SK-N-SH (cell line): Measurements from ENCODE around the gene NHSL1. TPM values are rescaled to one million over a fixed set of nuclear protein-coding genes. Genes with fewer than 3 reads are reported as not detected.

Experiments
- CTCF ChIA-PET: fragments of 300-600, 350-600 bp; formaldehyde crosslinking; extraction: SDS; loops from one replicate; lab custom pipeline; 2021; lab: Yijun Ruan, JAX
- POLR2A ChIA-PET: fragments of 350-600 bp; sonication (Branson Sonifier 250); formaldehyde crosslinking; extraction: SDS; loops from one replicate; lab custom pipeline; 2020; ENCODE audit warnings: antibody characterized with exemption, inconsistent platforms; lab: Yijun Ruan, JAX
- DNase-seq: peaks from one replicate; pipeline ENCODE4 v3.0.0; 2012
- H2AFZ ChIP-seq: fragments of 200-600 bp; sonication (generic); 2 replicates; pipeline ENCODE4 v1.8.1; 2016; ENCODE audit warnings: antibody characterized with exemption, mild to moderate bottlenecking, low read depth
- H3F3A ChIP-seq: fragments of 200-600 bp; sonication (generic); replicated peaks from 2 replicates; pipeline ENCODE3; 2016; ENCODE audit warnings: antibody characterized with exemption, mild to moderate bottlenecking; ENCODE audit not compliant: insufficient read depth
- H3K27ac ChIP-seq, 2 experiments: fragments of 200-500 bp in 1 of 2; fragments of 200-600 bp in 1 of 2; sonication (Bioruptor generic) in 1 of 2; sonication (generic), shearing (Covaris generic) in 1 of 2; 2 replicates each; pipeline versions ENCODE4 v1.5.1 to v1.6.1; 2014 to 2016; ENCODE audit warnings: low read depth in 2 of 2, inconsistent platforms in 1 of 2, low read length in 1 of 2, mild to moderate bottlenecking in 1 of 2, mixed read lengths in 1 of 2
- H3K27me3 ChIP-seq: fragments of 200-600 bp; sonication (generic), shearing (Covaris generic); 2 replicates; pipeline ENCODE4 v1.6.1; 2016; ENCODE audit warnings: mixed run types; ENCODE audit not compliant: insufficient read depth
- H3K36me3 ChIP-seq, 2 experiments: fragments of 200-500 bp in 1 of 2; fragments of 200-600 bp in 1 of 2; sonication (Bioruptor generic) in 1 of 2; sonication (generic) in 1 of 2; replicated peaks in 1 of 2; 2 replicates each; pipeline versions ENCODE3 to v1.5.1; 2014 to 2016; ENCODE audit warnings: low read length in 1 of 2, mild to moderate bottlenecking in 1 of 2; ENCODE audit not compliant: insufficient read depth in 2 of 2, control insufficient read depth in 1 of 2
- H3K4me1 ChIP-seq, 2 experiments: fragments of 200-500 bp in 1 of 2; fragments of 200-600 bp in 1 of 2; sonication (Bioruptor generic) in 1 of 2; sonication (generic), shearing (Covaris generic) in 1 of 2; 2 replicates each; pipeline versions ENCODE4 v1.5.1 to v1.6.1; 2014 to 2016; ENCODE audit warnings: low read depth in 1 of 2, low read length in 1 of 2, mixed run types in 1 of 2; ENCODE audit not compliant: insufficient read depth in 2 of 2, control insufficient read depth in 1 of 2
- H3K4me2 ChIP-seq: fragments of 200-600 bp; sonication (generic), shearing (Covaris generic); 2 replicates; pipeline ENCODE4 v1.6.1; 2017; ENCODE audit warnings: mixed run types
- H3K4me3 ChIP-seq, 2 experiments: fragments of 200-500 bp in 1 of 2; fragments of 200-600 bp in 1 of 2; sonication (Bioruptor generic) in 1 of 2; sonication (generic), shearing (Covaris generic) in 1 of 2; 2 replicates each; pipeline versions ENCODE4 v1.5.1 to v1.8.1; 2014 to 2016; ENCODE audit warnings: low read depth in 2 of 2, inconsistent platforms in 1 of 2, low read length in 1 of 2, mild to moderate bottlenecking in 1 of 2, mixed read lengths in 1 of 2, moderate library complexity in 1 of 2
- H3K79me2 ChIP-seq: fragments of 200-600 bp; sonication (generic); 2 replicates; pipeline ENCODE4 v1.8.1; 2017; ENCODE audit warnings: mild to moderate bottlenecking; ENCODE audit not compliant: insufficient read depth
- H3K9ac ChIP-seq: fragments of 200-600 bp; sonication (generic); 2 replicates; pipeline ENCODE4 v1.6.1; 2017; ENCODE audit warnings: mixed run types
- H3K9me2 ChIP-seq: fragments of 200-600 bp; sonication (generic); 2 replicates; pipeline ENCODE4 v1.6.1; 2017; ENCODE audit warnings: mixed run types
- H3K9me3 ChIP-seq: fragments of 200-600 bp; sonication (generic); 2 replicates; pipeline ENCODE4 v1.6.1; 2017; ENCODE audit warnings: mixed run types, mild to moderate bottlenecking, moderate library complexity
- H4K20me1 ChIP-seq: fragments of 200-600 bp; sonication (generic); 2 replicates; pipeline ENCODE4 v1.6.1; 2017; ENCODE audit warnings: mild to moderate bottlenecking, mixed run types; ENCODE audit not compliant: insufficient read depth
- CTCF ChIP-seq: fragments of 200-600 bp; sonication (generic); IDR thresholded peaks from 2 replicates; pipeline ENCODE4 v1.6.1; 2017; ENCODE audit warnings: antibody characterized with exemption, mild to moderate bottlenecking, moderate library complexity
- ELF1 ChIP-seq: IDR thresholded peaks from 2 replicates; pipeline ENCODE4 v1.4.0; 2012
- EP300 ChIP-seq, 2 experiments: IDR thresholded peaks; 2 replicates each; pipeline versions ENCODE4 v1.4.0 to v1.6.1; 2012; ENCODE audit warnings: borderline replicate concordance in 1 of 2, low read depth in 1 of 2, low read length in 1 of 2
- EZH2phosphoT487 ChIP-seq: fragments of 200-600 bp; sonication (generic); IDR thresholded peaks from 2 replicates; pipeline ENCODE4 v1.6.1; 2017; ENCODE audit warnings: low read depth, mixed run types, mild to moderate bottlenecking, antibody characterized with exemption, moderate library complexity, borderline replicate concordance
- FOXJ3 ChIP-seq: sonication (generic); formaldehyde crosslinking; IDR thresholded peaks from 2 replicates; pipeline ENCODE4 v1.5.1; 2020; ENCODE audit warnings: mild to moderate bottlenecking, missing genetic modification reagents
- GATA2 ChIP-seq: sonication (generic); formaldehyde crosslinking; IDR thresholded peaks from 2 replicates; pipeline ENCODE4 v1.5.0; 2020; ENCODE audit warnings: mild to moderate bottlenecking, missing genetic modification reagents
- MEF2A ChIP-seq: IDR thresholded peaks from 2 replicates; pipeline ENCODE4 v1.4.0; 2012; ENCODE audit warnings: low read depth, borderline replicate concordance
- MXI1 ChIP-seq: IDR thresholded peaks from 2 replicates; pipeline ENCODE4 v1.6.1; 2012; ENCODE audit warnings: mild to moderate bottlenecking, low read depth, low read length, improper control_type of control experiment
- PBX3 ChIP-seq: IDR thresholded peaks from 2 replicates; pipeline ENCODE4; 2012
- POLR2AphosphoS5 ChIP-seq: IDR thresholded peaks from 2 replicates; pipeline ENCODE4 v1.6.1; 2012; ENCODE audit warnings: low read depth, low read length
- RCOR1 ChIP-seq: fragments of 150-350 bp; IDR thresholded peaks from 2 replicates; pipeline ENCODE4 v1.6.1; 2017; ENCODE audit warnings: antibody characterized with exemption, low read length
- REST ChIP-seq: IDR thresholded peaks from 2 replicates; pipeline ENCODE4 v1.6.1; 2012; ENCODE audit warnings: mild to moderate bottlenecking, low read depth, low read length, moderate library complexity
- RFX5 ChIP-seq: IDR thresholded peaks from 2 replicates; pipeline ENCODE4 v1.6.1; 2012; ENCODE audit warnings: mild to moderate bottlenecking, improper control_type of control experiment, low read length
- RXRA ChIP-seq: IDR thresholded peaks from 2 replicates; pipeline ENCODE4 v1.4.0; 2012; ENCODE audit warnings: low read depth, mild to moderate bottlenecking, borderline replicate concordance
- SMC3 ChIP-seq: IDR thresholded peaks from 2 replicates; pipeline ENCODE4 v1.6.1; 2012; ENCODE audit warnings: low read depth, low read length, improper control_type of control experiment
- TEAD4 ChIP-seq: IDR thresholded peaks from 2 replicates; pipeline ENCODE4 v1.4.0; 2012; ENCODE audit warnings: mild to moderate bottlenecking, borderline replicate concordance; ENCODE audit not compliant: insufficient read depth
- WGBS: methylation state at CpG from one replicate; pipeline ENCODE4 v1.1.6; 2017; ENCODE audit warnings: low lambda C conversion rate; 5-methylcytosine and 5-hydroxymethylcytosine counted together
- polyA plus RNA-seq, 3 experiments: library from polyadenylated mRNA; depleted of rRNA; stranded (reverse); fragments of >200 nt; gene quantifications; 2 replicates each; pipeline ENCODE4 v1.2.3, GENCODE V29; 2012
- TF ChIP-seq, protein P1 (sequence below): IDR thresholded peaks from 2 replicates; pipeline ENCODE4 v1.4.0; 2012; ENCODE audit warnings: low read depth, borderline replicate concordance
- TF ChIP-seq, protein P2 (sequence below): IDR thresholded peaks from 2 replicates; pipeline ENCODE4 v1.4.0; 2012; ENCODE audit warnings: low read depth
- TF ChIP-seq, protein P3 (sequence below): fragments of 150-350 bp; IDR thresholded peaks from 2 replicates; pipeline ENCODE4 v1.6.1; 2017; ENCODE audit warnings: antibody characterized with exemption, low read length, low read depth, borderline replicate concordance

The NHSL1 gene
- polyA plus RNA-seq, 1 of the 3 experiments (the other 2 are of a cell fraction): under 0.01 TPM

GRCh38 chr6:138508676-138508988 is 9.3 kb upstream of the NHSL1 start:
- TF ChIP-seq SMC3 (no peak), MXI1 (no peak), POLR2AphosphoS5 (no peak), TEAD4 (no peak), MEF2A (no peak), PBX3 (no peak), REST (no peak), EP300 (IDR thresholded peaks at IDR 0.05; ENCODE audit: borderline replicate concordance in 1 of 2, low read depth in 1 of 2, low read length in 1 of 2) (no peak), RXRA (no peak), ELF1 (no peak), RFX5 (no peak)
- POLR2A ChIA-PET: no interaction called here

DNA sequence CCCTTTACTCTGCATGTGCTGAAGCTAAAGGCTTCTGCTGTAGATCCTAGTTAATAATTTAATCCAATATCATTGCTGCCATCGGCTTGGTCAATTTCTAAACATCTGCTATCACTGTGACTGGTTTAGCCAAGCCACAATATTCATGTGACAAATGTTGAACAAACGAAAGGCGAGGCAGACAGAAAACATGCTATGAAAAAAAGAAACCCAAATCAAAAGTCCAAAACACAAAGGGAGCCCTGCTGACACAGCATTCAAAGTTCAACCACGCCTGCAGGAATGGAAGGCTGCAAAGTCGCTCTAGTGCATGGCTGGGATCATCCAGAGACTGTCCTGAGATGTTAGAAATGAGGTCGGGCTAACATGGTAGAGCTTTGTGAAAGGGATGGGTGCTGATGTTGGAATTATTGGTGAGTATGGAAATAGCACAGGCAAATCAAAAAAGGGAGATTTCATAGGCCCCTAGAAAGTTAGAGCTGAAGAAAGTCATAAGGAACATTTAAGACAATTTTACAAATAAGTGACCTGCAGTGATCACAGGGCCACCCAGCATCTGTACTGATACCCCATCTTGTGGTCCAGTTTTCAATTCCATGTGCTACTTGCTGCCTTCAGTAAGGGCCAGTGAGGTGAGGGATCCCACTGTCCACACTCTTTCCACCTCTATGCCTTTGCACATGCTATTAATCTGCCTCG is 8.8 kb upstream of the NHSL1 start:
- no peaks in the 10 kb centered on the region for H3K9me3 ChIP-seq
- H3K27me3 ChIP-seq: peaks cover 18% of the 10 kb centered on the region
- no peak overlapping the region for H3K9ac ChIP-seq
- ChIA-PET POLR2A (no interaction called here), CTCF (interaction anchor here (1.3 to 2.5 kb wide), 4 partner anchors 12 to 394 kb away, joined by 3 to 6 read pairs (median 4); no protein-coding TSS in a partner anchor)
- no peak overlapping the region for H3K4me2 ChIP-seq
- no peak overlapping the region for H3K4me3 ChIP-seq
- H3F3A ChIP-seq: no peaks in the 10 kb centered on the region
- no peaks in the 10 kb centered on the region for H3K79me2 ChIP-seq
- H2AFZ ChIP-seq: no peak overlapping the region
- no peaks in the 10 kb centered on the region for H3K36me3 ChIP-seq
- no peak for DNase-seq
- H3K27ac ChIP-seq: no peak overlapping the region
- H4K20me1 ChIP-seq: no peaks in the 10 kb centered on the region
- no peaks in the 10 kb centered on the region for H3K9me2 ChIP-seq
- WGBS: 1% methylated on average over 7 of the region's 7 CpGs
- H3K4me1 ChIP-seq: no peaks in the 10 kb centered on the region
- TF ChIP-seq CTCF (no peak), EZH2phosphoT487 (no peak), FOXJ3 (CRISPR knock-in tag) (no peak), RCOR1 (no peak), MXI1 (no peak), GATA2 (no peak)
- TF ChIP-seq, protein P1, sequence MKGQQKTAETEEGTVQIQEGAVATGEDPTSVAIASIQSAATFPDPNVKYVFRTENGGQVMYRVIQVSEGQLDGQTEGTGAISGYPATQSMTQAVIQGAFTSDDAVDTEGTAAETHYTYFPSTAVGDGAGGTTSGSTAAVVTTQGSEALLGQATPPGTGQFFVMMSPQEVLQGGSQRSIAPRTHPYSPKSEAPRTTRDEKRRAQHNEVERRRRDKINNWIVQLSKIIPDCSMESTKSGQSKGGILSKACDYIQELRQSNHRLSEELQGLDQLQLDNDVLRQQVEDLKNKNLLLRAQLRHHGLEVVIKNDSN: no peak
- TF ChIP-seq, protein P2, sequence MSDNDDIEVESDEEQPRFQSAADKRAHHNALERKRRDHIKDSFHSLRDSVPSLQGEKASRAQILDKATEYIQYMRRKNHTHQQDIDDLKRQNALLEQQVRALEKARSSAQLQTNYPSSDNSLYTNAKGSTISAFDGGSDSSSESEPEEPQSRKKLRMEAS: no peak
- TF ChIP-seq, protein P3, sequence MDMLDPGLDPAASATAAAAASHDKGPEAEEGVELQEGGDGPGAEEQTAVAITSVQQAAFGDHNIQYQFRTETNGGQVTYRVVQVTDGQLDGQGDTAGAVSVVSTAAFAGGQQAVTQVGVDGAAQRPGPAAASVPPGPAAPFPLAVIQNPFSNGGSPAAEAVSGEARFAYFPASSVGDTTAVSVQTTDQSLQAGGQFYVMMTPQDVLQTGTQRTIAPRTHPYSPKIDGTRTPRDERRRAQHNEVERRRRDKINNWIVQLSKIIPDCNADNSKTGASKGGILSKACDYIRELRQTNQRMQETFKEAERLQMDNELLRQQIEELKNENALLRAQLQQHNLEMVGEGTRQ: no peak

More at GRCh38 chr6:138508676-138508988, 9.3 kb upstream of the NHSL1 start:
- Histone ChIP-seq H3F3A (no peaks in the 10 kb centered on the region), H2AFZ (no peak overlapping the region), H3K9me3 (no peaks in the 10 kb centered on the region), H3K79me2 (no peaks in the 10 kb centered on the region), H3K27me3 (peaks cover 19% of the 10 kb centered on the region), H3K4me3 (no peak overlapping the region), H3K27ac (no peak overlapping the region), H3K9me2 (no peaks in the 10 kb centered on the region), H3K36me3 (no peaks in the 10 kb centered on the region), H3K9ac (no peak overlapping the region), H4K20me1 (no peaks in the 10 kb centered on the region), H3K4me2 (no peak overlapping the region), H3K4me1 (no peaks in the 10 kb centered on the region)
- WGBS: 8% methylated on average over 2 of the region's 2 CpGs
- CTCF ChIA-PET: interaction anchor here (1.3 to 2.5 kb wide), 3 partner anchors 12 to 394 kb away, joined by 3 to 6 read pairs (median 4); no protein-coding TSS in a partner anchor
- DNase-seq: no peak
